Tibial nerve (tissue), 4 donors: Measurements from ENCODE around the gene JADE1. TPM values are rescaled to one million over a fixed set of nuclear protein-coding genes. Genes with fewer than 3 reads are reported as not detected.

Experiments used
- DNase-seq, 2 donors: peaks; one replicate each; pipeline ENCODE4 v3.0.0-alpha.2; 2019; ENCODE audit warnings: low spot score in 2 of 2
- H3K27ac ChIP-seq, 4 donors: fragments of 200-600 bp; sonication (generic) in 3 of 4; one replicate each; pipeline ENCODE4 v1.5.1; 2017 to 2019; ENCODE audit warnings: mild to moderate bottlenecking in 1 of 4
- H3K27me3 ChIP-seq, 2 donors: fragments of 200-600 bp; sonication (generic) in 1 of 2; one replicate each; pipeline versions ENCODE4 v1.5.1 to v1.6.0; 2017 to 2019
- H3K36me3 ChIP-seq, 3 donors: fragments of 200-600 bp; sonication (generic); one replicate each; pipeline ENCODE4 v1.5.1; 2018 to 2019
- H3K4me1 ChIP-seq, 4 donors: fragments of 200-600 bp; sonication (generic) in 3 of 4; one replicate each; pipeline ENCODE4 v1.5.1; 2017 to 2019
- H3K4me3 ChIP-seq, 4 donors: fragments of 200-600 bp; sonication (generic) in 3 of 4; one replicate each; pipeline ENCODE4 v1.5.1; 2017 to 2019; ENCODE audit warnings: mild to moderate bottlenecking in 1 of 4, moderate library complexity in 1 of 4
- H3K9me3 ChIP-seq, 4 donors: fragments of 200-600 bp; sonication (generic) in 3 of 4; one replicate each; pipeline ENCODE4 v1.5.1; 2017 to 2019
- CTCF ChIP-seq, 5 experiments: fragments of 200-600 bp in 3 of 5; fragments of 450-650 bp in 2 of 5; sonication (generic) in 3 of 5; IDR thresholded peaks; one replicate each; pipeline ENCODE4 v1.5.1; 2016 to 2019; ENCODE audit warnings: antibody characterized with exemption in 5 of 5, mild to moderate bottlenecking in 3 of 5, moderate library complexity in 2 of 5
- EP300 ChIP-seq, 2 donors: sonication (generic); formaldehyde crosslinking; IDR thresholded peaks; one replicate each; pipeline ENCODE4 v1.6.1; 2017; ENCODE audit warnings: antibody characterized with exemption in 2 of 2, mild to moderate bottlenecking in 1 of 2
- POLR2A ChIP-seq, 2 donors: fragments of 450-650 bp; IDR thresholded peaks; one replicate each; pipeline ENCODE4 v1.6.1; 2017; ENCODE audit warnings: antibody characterized with exemption in 2 of 2, mild to moderate bottlenecking in 2 of 2, moderate library complexity in 2 of 2
- WGBS, 2 donors: methylation state at CpG; one replicate each; pipeline ENCODE4 v1.1.5; 2018; 5-methylcytosine and 5-hydroxymethylcytosine counted together
- total RNA-seq, 4 donors: library from RNA; depleted of rRNA; stranded (reverse); fragments of >200 nt; gene quantifications; one replicate each; pipeline ENCODE4 v1.1.0, GENCODE V29; 2016

The JADE1 gene
- total RNA-seq, 4 donors from 2014 or later = 55.7 to 68.7 (median 65.8) TPM

GRCh38 chr4:128853741-128854140 is 44.2 kb downstream of the JADE1 start:
- no peak overlapping the region for H3K4me3 ChIP-seq
- H3K27me3 ChIP-seq = no peaks in the 10 kb centered on the region
- H3K4me1 ChIP-seq = peaks cover 0 to 5% (median 0%) of the 10 kb centered on the region in 4 donors
- no peak for DNase-seq
- no peak for TF ChIP-seq POLR2A (IDR thresholded peaks at IDR 0.05)
- no peak for TF ChIP-seq EP300 (IDR thresholded peaks at IDR 0.05)
- TF ChIP-seq CTCF (IDR thresholded peaks at IDR 0.05) = no peak
- H3K36me3 ChIP-seq = peaks cover 2 to 98% (median 32%) of the 10 kb centered on the region in 3 donors
- no peaks in the 10 kb centered on the region for H3K9me3 ChIP-seq
- no peak overlapping the region for H3K27ac ChIP-seq
- WGBS, 2 donors = 90 to 91% methylated on average over 5 of the region's 5 CpGs

GRCh38 chr4:128854433-128854832 is 44.9 kb downstream of the JADE1 start:
- TF ChIP-seq EP300 (IDR thresholded peaks at IDR 0.05) = no peak
- Histone ChIP-seq H3K36me3 (peaks cover 0 to 93% (median 32%) of the 10 kb centered on the region in 3 donors), H3K4me1 (peaks cover 0 to 12% (median 0%) of the 10 kb centered on the region in 4 donors), H3K4me3 (no peak overlapping the region), H3K27me3 (no peaks in the 10 kb centered on the region), H3K9me3 (no peaks in the 10 kb centered on the region), H3K27ac (no peak overlapping the region)
- 31 to 33% methylated on average over 6 of the region's 6 CpGs for WGBS, 2 donors
- no peak for DNase-seq

GRCh38 chr4:128855621-128856020 is 46.1 kb downstream of the JADE1 start:
- peaks cover 0 to 21% (median 2%) of the 10 kb centered on the region in 4 donors for H3K4me1 ChIP-seq
- no peak overlapping the region for H3K27ac ChIP-seq
- DNase-seq = no peak
- no peaks in the 10 kb centered on the region for H3K27me3 ChIP-seq
- WGBS, 2 donors = 81 to 88% methylated on average over 7 of the region's 7 CpGs
- H3K9me3 ChIP-seq = no peaks in the 10 kb centered on the region
- no peak overlapping the region for H3K4me3 ChIP-seq
- H3K36me3 ChIP-seq = peaks cover 0 to 90% (median 22%) of the 10 kb centered on the region in 3 donors
- TF ChIP-seq EP300 (IDR thresholded peaks at IDR 0.05) (no peak), CTCF (IDR thresholded peaks at IDR 0.05) (no peak), POLR2A (IDR thresholded peaks at IDR 0.05) (no peak)

- H3K4me3 ChIP-seq = no peak overlapping the region
- H3K36me3 ChIP-seq = peaks cover 0 to 90% (median 22%) of the 10 kb centered on the region in 3 donors
- TF ChIP-seq POLR2A (IDR thresholded peaks at IDR 0.05) (no peak), CTCF (IDR thresholded peaks at IDR 0.05) (no peak), EP300 (IDR thresholded peaks at IDR 0.05) (no peak)
- no peaks in the 10 kb centered on the region for H3K27me3 ChIP-seq
- 87 to 90% methylated on average over 2 of the region's 2 CpGs for WGBS, 2 donors
- peaks cover 0 to 21% (median 2%) of the 10 kb centered on the region in 4 donors for H3K4me1 ChIP-seq
- no peak for DNase-seq
- no peak overlapping the region for H3K27ac ChIP-seq
- H3K9me3 ChIP-seq = no peaks in the 10 kb centered on the region
These were observed 46.7 kb downstream of the JADE1 start for GRCh38 chr4:128856246-128856645.

GRCh38 chr4:128858879-128859671 is 49.6 kb downstream of the JADE1 start:
- WGBS, 2 donors = 67 to 71% methylated on average over 18 of the region's 18 CpGs
- peaks cover 0 to 86% (median 28%) of the 10 kb centered on the region in 3 donors for H3K36me3 ChIP-seq
- H3K27me3 ChIP-seq = no peaks in the 10 kb centered on the region
- peaks cover 0 to 27% (median 6%) of the 10 kb centered on the region in 4 donors for H3K4me1 ChIP-seq
- no peak overlapping the region for H3K27ac ChIP-seq
- H3K9me3 ChIP-seq = no peaks in the 10 kb centered on the region
- TF ChIP-seq CTCF (IDR thresholded peaks at IDR 0.05) = no peak
- TF ChIP-seq POLR2A (IDR thresholded peaks at IDR 0.05) = no peak
- TF ChIP-seq EP300 (IDR thresholded peaks at IDR 0.05) = no peak
- DNase-seq = no peak
- H3K4me3 ChIP-seq = no peak overlapping the region
